Smooth muscle cell (in vitro differentiated cells): ENCODE results near the gene RTN1. TPM values are rescaled to one million over a fixed set of nuclear protein-coding genes. Genes with fewer than 3 reads are reported as not detected.
"Not testable (repeated sequence)": the region's sequence is repeated elsewhere in the genome, so short reads cannot be mapped to it uniquely, and the experiment has no call there.

Experiments used
- DNase-seq: peaks from one replicate; lab custom pipeline; 2025; ENCODE audit not compliant: unreplicated experiment; lab: John Stamatoyannopoulos, UW
- H2AFZ ChIP-seq: fragments of 200-600 bp; sonication (generic); 2 replicates; pipeline ENCODE4 v1.6.0; 2016; ENCODE audit warnings: antibody characterized with exemption, low read depth, mild to moderate bottlenecking
- H3F3A ChIP-seq: fragments of 200-600 bp; sonication (generic); 2 replicates; pipeline ENCODE4 v1.6.0; 2017; ENCODE audit warnings: antibody characterized with exemption, low read depth
- H3K27ac ChIP-seq: fragments of 200-600 bp; sonication (generic); 2 replicates; pipeline ENCODE4 v1.5.1; 2016; ENCODE audit warnings: low read depth, mild to moderate bottlenecking
- H3K27me3 ChIP-seq: fragments of 200-600 bp; sonication (generic); 2 replicates; pipeline ENCODE4 v1.6.1; 2016; ENCODE audit warnings: low read depth, mild to moderate bottlenecking
- H3K36me3 ChIP-seq: fragments of 200-600 bp; sonication (generic); 2 replicates; pipeline ENCODE4 v1.5.1; 2016; ENCODE audit warnings: low read depth
- H3K4me1 ChIP-seq: fragments of 200-600 bp; sonication (generic); 2 replicates; pipeline ENCODE4 v1.5.1; 2016; ENCODE audit warnings: low read depth
- H3K4me2 ChIP-seq: fragments of 200-600 bp; sonication (generic); 2 replicates; pipeline ENCODE4 v1.6.0; 2016; ENCODE audit warnings: mild to moderate bottlenecking
- H3K4me3 ChIP-seq: fragments of 200-600 bp; sonication (generic); 2 replicates; pipeline ENCODE4 v1.5.1; 2016; ENCODE audit warnings: mild to moderate bottlenecking
- H3K79me2 ChIP-seq: fragments of 200-600 bp; sonication (generic); 2 replicates; pipeline ENCODE4 v1.6.0; 2016; ENCODE audit warnings: low read depth, mild to moderate bottlenecking
- H3K9ac ChIP-seq: fragments of 200-600 bp; sonication (generic); 2 replicates; pipeline ENCODE4 v1.6.0; 2016; ENCODE audit warnings: low read depth
- H3K9me3 ChIP-seq: fragments of 200-600 bp; sonication (generic); replicated peaks from 2 replicates; pipeline ENCODE4 v1.5.1; 2016; ENCODE audit warnings: low read depth
- H4K20me1 ChIP-seq: fragments of 200-600 bp; sonication (generic); 2 replicates; pipeline ENCODE4 v1.6.0; 2016; ENCODE audit warnings: low read depth
- CTCF ChIP-seq: fragments of 200-600 bp; sonication (generic); IDR thresholded peaks from 2 replicates; pipeline ENCODE4 v1.5.1; 2017; ENCODE audit warnings: borderline replicate concordance, mild to moderate bottlenecking, antibody characterized with exemption; ENCODE audit not compliant: insufficient read depth, poor library complexity, severe bottlenecking
- WGBS: methylation state at CpG from one replicate; pipeline ENCODE4 v1.1.7; 2016; ENCODE audit warnings: low lambda C conversion rate; 5-methylcytosine and 5-hydroxymethylcytosine counted together
- polyA plus RNA-seq: library from polyadenylated mRNA; unstranded; fragments of >200 nt; fragmentation: Nextera tagmentation; extraction: Ambion mirVana; gene quantifications from 2 replicates; pipeline ENCODE4 v1.2.1, GENCODE V29; 2016
- total RNA-seq: library from RNA; depleted of rRNA; stranded (reverse); fragments of >200 nt; gene quantifications from 2 replicates; pipeline ENCODE4 v1.2.3, GENCODE V29; 2014

RTN1 gene
- total and polyA plus RNA-seq, 2 experiments from 2014 or later: not detected

DNA sequence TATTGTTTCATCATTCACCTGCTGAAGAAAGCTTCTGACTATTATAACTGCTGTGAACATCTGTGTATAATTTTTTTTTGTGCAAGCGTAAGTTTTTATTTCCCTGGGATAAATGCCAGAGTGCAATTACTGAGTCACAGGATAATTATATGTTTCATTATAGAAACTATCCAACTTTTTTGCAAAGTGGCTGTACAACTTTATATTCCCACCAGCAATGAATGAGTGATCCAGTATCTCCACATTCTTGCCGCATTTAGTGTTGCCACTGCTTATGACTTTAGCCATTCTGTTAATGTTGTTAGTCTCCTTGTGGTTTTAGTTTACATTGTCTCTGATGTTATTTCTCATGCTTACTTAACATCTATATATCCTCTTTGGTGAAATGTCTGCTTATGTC lies 205.8 kb downstream of the RTN1 start:
- DNase-seq: no peak
- H3K79me2 ChIP-seq: no peaks in the 10 kb centered on the region
- H3K27me3 ChIP-seq: no peaks in the 10 kb centered on the region
- H3F3A ChIP-seq: no peaks in the 10 kb centered on the region
- TF ChIP-seq CTCF: no peak
- no peaks in the 10 kb centered on the region for H3K4me1 ChIP-seq
- H3K27ac ChIP-seq: no peak overlapping the region
- no peaks in the 10 kb centered on the region for H3K9me3 ChIP-seq
- no peaks in the 10 kb centered on the region for H4K20me1 ChIP-seq
- no peak overlapping the region for H2AFZ ChIP-seq
- H3K4me3 ChIP-seq: no peak overlapping the region
- WGBS: 86% methylated on average over 2 of the region's 2 CpGs
- no peak overlapping the region for H3K4me2 ChIP-seq
- no peak overlapping the region for H3K9ac ChIP-seq
- no peaks in the 10 kb centered on the region for H3K36me3 ChIP-seq

DNA sequence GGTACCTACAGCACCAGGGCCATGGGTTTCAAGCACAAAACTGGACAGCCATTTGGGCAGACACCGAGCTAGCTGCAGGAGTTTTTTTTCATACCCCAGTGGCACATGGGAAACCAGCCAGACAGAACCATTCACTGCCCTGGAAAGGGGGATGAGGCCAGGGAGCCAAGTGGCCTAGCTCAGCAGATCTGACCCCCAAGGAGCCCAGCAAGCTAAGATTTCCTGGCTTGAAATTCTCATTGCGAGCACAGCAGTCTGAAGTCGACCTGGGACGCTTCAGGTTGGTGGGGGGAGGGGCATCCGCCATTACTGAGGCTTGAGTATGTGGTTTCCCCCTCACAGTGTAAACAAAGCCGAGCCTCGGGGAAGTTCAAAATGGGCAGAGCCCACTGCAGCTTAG lies 212.8 kb downstream of the RTN1 start:
- H3K9ac ChIP-seq: no peak overlapping the region
- TF ChIP-seq CTCF: no peak
- no peak overlapping the region for H3K27ac ChIP-seq
- no peaks in the 10 kb centered on the region for H3F3A ChIP-seq
- no peaks in the 10 kb centered on the region for H3K27me3 ChIP-seq
- no peaks in the 10 kb centered on the region for H3K9me3 ChIP-seq
- H4K20me1 ChIP-seq: no peaks in the 10 kb centered on the region
- no peak overlapping the region for H3K4me3 ChIP-seq
- 79% methylated on average over 7 of the region's 7 CpGs for WGBS
- H3K79me2 ChIP-seq: no peaks in the 10 kb centered on the region
- no peak overlapping the region for H2AFZ ChIP-seq
- no peaks in the 10 kb centered on the region for H3K36me3 ChIP-seq
- H3K4me2 ChIP-seq: no peak overlapping the region
- no peak for DNase-seq
- no peaks in the 10 kb centered on the region for H3K4me1 ChIP-seq

GRCh38 chr14:59656473-59656872 lies 214.1 kb downstream of the RTN1 start:
- WGBS: 96% methylated on average over 2 of the region's 2 CpGs
- H3K4me2 ChIP-seq: no peak overlapping the region

GRCh38 chr14:59654131-59654530 lies 216.4 kb downstream of the RTN1 start:
- H3K4me3 ChIP-seq, H3K9me3 ChIP-seq, H3K4me1 ChIP-seq, H4K20me1 ChIP-seq, H3K36me3 ChIP-seq, H2AFZ ChIP-seq, H3K27ac ChIP-seq, H3F3A ChIP-seq, DNase-seq, H3K27me3 ChIP-seq, H3K79me2 ChIP-seq, H3K9ac ChIP-seq, H3K4me2 ChIP-seq: not testable (repeated sequence)
- WGBS: 88% methylated on average over 10 of the region's 10 CpGs

More at GRCh38 chr14:59656473-59656872, 214.1 kb downstream of the RTN1 start:
- Histone ChIP-seq H3K27me3 (no peaks in the 10 kb centered on the region), H3K36me3 (no peaks in the 10 kb centered on the region), H2AFZ (no peak overlapping the region), H4K20me1 (no peaks in the 10 kb centered on the region), H3K9ac (no peak overlapping the region), H3K4me3 (no peak overlapping the region), H3K9me3 (no peaks in the 10 kb centered on the region), H3K4me1 (no peaks in the 10 kb centered on the region), H3K27ac (no peak overlapping the region), H3F3A (no peaks in the 10 kb centered on the region), H3K79me2 (no peaks in the 10 kb centered on the region)
- no peak for DNase-seq
- no peak for TF ChIP-seq CTCF

- H3K27ac ChIP-seq, H3K4me3 ChIP-seq, H3K36me3 ChIP-seq, H3F3A ChIP-seq, H4K20me1 ChIP-seq, H3K9me3 ChIP-seq, H3K4me1 ChIP-seq, DNase-seq, H2AFZ ChIP-seq, H3K27me3 ChIP-seq, H3K4me2 ChIP-seq, H3K79me2 ChIP-seq, H3K9ac ChIP-seq: not testable (repeated sequence)
- WGBS: 92% methylated on average over 1 of the region's 1 CpG
Measured at GRCh38 chr14:59646832-59647231, 223.7 kb downstream of the RTN1 start.
